NCI-H82 treated with DMSO at 0.1 percent for 48 hours (cell line): ENCODE measurements around the gene KIF25.

Experiments
- DNase-seq: peaks from one replicate; lab custom pipeline; 2025; ENCODE audit not compliant: unreplicated experiment; lab: John Stamatoyannopoulos, UW

The KIF25 gene

GRCh38 chr6:168086616-168087015 is 89.1 kb downstream of the KIF25 start:
- DNase-seq = no peak

GRCh38 chr6:168087436-168088160 is 90.1 kb downstream of the KIF25 start:
- no peak for DNase-seq

GRCh38 chr6:168088161-168089053 is 90.9 kb downstream of the KIF25 start:
- DNase-seq = no peak

- no peak for DNase-seq
Observed at GRCh38 chr6:168089186-168090063, 92.0 kb downstream of the KIF25 start.

GRCh38 chr6:168090064-168090690 is 92.7 kb downstream of the KIF25 start:
- DNase-seq = no peak

- no peak for DNase-seq
Observed at GRCh38 chr6:168090706-168091105, 93.2 kb downstream of the KIF25 start.

GRCh38 chr6:168091381-168092264 is 94.2 kb downstream of the KIF25 start:
- DNase-seq = no peak

GRCh38 chr6:168092541-168092940 is 95.1 kb downstream of the KIF25 start:
- DNase-seq = no peak

GRCh38 chr6:168093071-168093505 is 95.6 kb downstream of the KIF25 start:
- DNase-seq = no peak

- no peak for DNase-seq
Observed at GRCh38 chr6:168093634-168094033, 96.2 kb downstream of the KIF25 start.
